ENCODE results near the gene SIK2.

DNA sequence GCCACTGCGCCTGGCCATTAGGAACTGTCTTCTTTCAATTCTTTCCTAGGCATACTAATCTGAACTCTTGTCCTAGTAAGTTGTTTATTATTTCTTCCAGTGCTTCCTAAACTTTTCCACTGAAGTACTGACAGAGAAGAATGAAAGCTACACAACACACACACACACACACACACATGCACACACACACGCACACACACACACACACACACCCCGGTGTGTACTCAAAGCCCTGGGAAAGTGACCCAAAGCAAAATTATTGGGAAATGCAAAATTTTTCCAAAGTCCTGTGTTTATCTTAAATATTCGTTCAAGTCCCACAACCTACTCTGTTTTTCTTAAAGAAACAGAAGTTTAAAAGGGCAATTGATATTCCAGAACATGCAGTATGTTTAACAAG, 19.4 kb upstream of the SIK2 start:
- no peak for TF ChIP-seq KLF16 (IDR thresholded peaks at IDR 0.05)
- TF ChIP-seq ZNF830 (CRISPR knock-in tag; IDR thresholded peaks at IDR 0.05), result no peak
- no peak for TF ChIP-seq ZNF12 (CRISPR knock-in tag; IDR thresholded peaks at IDR 0.05)
- TF ChIP-seq ETV6 (IDR thresholded peaks at IDR 0.05; ENCODE audit: borderline replicate concordance in 1 of 2, low read depth in 2 of 2, low read length in 1 of 2), result no peak
- no peak for TF ChIP-seq ETV6 (CRISPR knock-in tag; IDR thresholded peaks at IDR 0.05; ENCODE audit: borderline replicate concordance)
- TF ChIP-seq MEF2A (IDR thresholded peaks at IDR 0.05; ENCODE audit: control insufficient read depth, low read depth, low read length), result no peak
